K562 (cell line): Measurements from ENCODE around the gene B4GALNT3. TPM values are rescaled to one million over a fixed set of nuclear protein-coding genes. Genes with fewer than 3 reads are reported as not detected.

Source experiments
- ATAC-seq: fragments of 200-7000 bp; cut with Tn5 transposase; 3 replicates; pipeline ENCODE4 v1.9.1; 2020; ENCODE audit warnings: moderate library complexity
- BruUV-seq: library from RNA; stranded (reverse); fragments of 400-500 nt; replicated peaks from 2 replicates; lab custom pipeline; 2021; lab: Mats Ljungman, UMichigan
- CTCF ChIA-PET: fragments of 300-600 bp; formaldehyde crosslinking; extraction: SDS; loops from one replicate; lab custom pipeline; 2021; ENCODE audit warnings: low intra/inter-chr PET ratio; lab: Yijun Ruan, JAX
- POLR2A ChIA-PET: fragments of 300-600, 350-650 bp; sonication (Branson Sonifier 250); formaldehyde crosslinking; extraction: SDS; loops from one replicate; lab custom pipeline; 2021; ENCODE audit warnings: antibody characterized with exemption, inconsistent platforms; lab: Yijun Ruan, JAX
- DNase-seq, 4 experiments: peaks; one replicate each; pipeline versions ENCODE4 v3.0.0 to v3.0.0-alpha.2; 2011 to 2018; ENCODE audit warnings: low spot score in 3 of 4, mixed read lengths in 3 of 4; ENCODE audit errors: extremely low read depth in 1 of 4
- FAIRE-seq: peaks from 2 replicates; lab custom pipeline; 2011; peaks lifted over from hg19 to GRCh38; lab: Jason Lieb, UNC
- H2AFZ ChIP-seq: 2 replicates; pipeline ENCODE4 v1.6.0; 2011; ENCODE audit warnings: low read depth, low read length, control low read depth, inconsistent platforms
- H3K27ac ChIP-seq: fragments of 200-600 bp; 3 replicates; pipeline ENCODE4 v1.8.0; 2011; ENCODE audit warnings: low read depth, mild to moderate bottlenecking, control low read depth, inconsistent platforms, low read length, moderate library complexity, mixed read lengths; ENCODE audit errors: extremely low read depth
- H3K27me3 ChIP-seq, 2 experiments: fragments of 300-600 bp in 1 of 2; 2 replicates in 1 of 2; 3 replicates in 1 of 2; pipeline versions ENCODE4 v1.6.0 to v1.8.0; 2011; ENCODE audit warnings: inconsistent platforms in 2 of 2, low read length in 2 of 2, mild to moderate bottlenecking in 1 of 2, mixed read lengths in 1 of 2, moderate library complexity in 1 of 2; ENCODE audit not compliant: control insufficient read depth in 2 of 2, insufficient read depth in 2 of 2
- H3K36me3 ChIP-seq: fragments of 300-600 bp; 3 replicates; pipeline ENCODE4 v1.8.0; 2011; ENCODE audit warnings: mild to moderate bottlenecking, low read length, inconsistent platforms; ENCODE audit not compliant: control insufficient read depth, insufficient read depth
- H3K4me1 ChIP-seq, 2 experiments: fragments of 200-600 bp in 1 of 2; replicated peaks in 1 of 2; 2 replicates in 1 of 2; 3 replicates in 1 of 2; pipeline versions ENCODE4 v1.5.1 to v1.8.0; 2011; ENCODE audit warnings: inconsistent platforms in 2 of 2, low read length in 2 of 2, mild to moderate bottlenecking in 1 of 2, mixed read lengths in 1 of 2, moderate library complexity in 1 of 2; ENCODE audit not compliant: control insufficient read depth in 2 of 2, insufficient read depth in 2 of 2
- H3K4me2 ChIP-seq: 2 replicates; pipeline ENCODE4 v1.6.1; 2011; ENCODE audit warnings: low read length, control low read depth, inconsistent platforms, mixed read lengths; ENCODE audit not compliant: insufficient read depth
- H3K4me3 ChIP-seq: fragments of 200-600 bp; sonication (generic), shearing (Covaris generic); 2 replicates; pipeline ENCODE4 v1.5.1; 2016; ENCODE audit warnings: control low read depth, inconsistent platforms
- H3K79me2 ChIP-seq: fragments of 200-600 bp; 3 replicates; pipeline ENCODE4 v1.8.0; 2011; ENCODE audit warnings: low read length, inconsistent platforms; ENCODE audit not compliant: control insufficient read depth, insufficient read depth
- H3K9ac ChIP-seq, 2 experiments: 2 replicates each; pipeline versions ENCODE4 v1.6.0 to v1.6.1; 2011; ENCODE audit warnings: low read depth in 2 of 2, low read length in 2 of 2, control low read depth in 1 of 2, inconsistent platforms in 1 of 2, mild to moderate bottlenecking in 1 of 2, mixed read lengths in 1 of 2; ENCODE audit not compliant: insufficient read depth in 1 of 2
- H3K9me1 ChIP-seq: one replicate; pipeline ENCODE4 v1.6.0; 2011; ENCODE audit warnings: inconsistent platforms, mild to moderate bottlenecking, low read length, moderate library complexity; ENCODE audit not compliant: control insufficient read depth, insufficient read depth
- H3K9me3 ChIP-seq: replicated peaks from 2 replicates; pipeline ENCODE4 v1.5.1; 2011; ENCODE audit warnings: low read depth, low read length, inconsistent platforms; ENCODE audit not compliant: control insufficient read depth, insufficient read depth
- H4K20me1 ChIP-seq: replicated peaks from 2 replicates; pipeline ENCODE4 v1.6.1; 2011; ENCODE audit warnings: low read length, inconsistent platforms, mixed read lengths; ENCODE audit not compliant: control insufficient read depth, insufficient read depth
- HCFC1 ChIP-seq: IDR thresholded peaks from 2 replicates; pipeline ENCODE4 v1.6.1; 2012; ENCODE audit warnings: low read depth, low read length, improper control_type of control experiment
- PYGO2 ChIP-seq: fragments of 450-650 bp; IDR thresholded peaks from 2 replicates; pipeline ENCODE4 v1.6.1; 2016; ENCODE audit warnings: mild to moderate bottlenecking, missing genetic modification characterization, moderate library complexity, missing compliant biosample characterization
- WGBS: fragments of 100-300 bp; shearing (Covaris generic); methylation state at CpG from one replicate; pipeline ENCODE4 v1.1.6; 2016; ENCODE audit warnings: low coverage, mixed read lengths; ENCODE audit not compliant: insufficient coverage; ENCODE audit errors: missing lambda C conversion rate; 5-methylcytosine and 5-hydroxymethylcytosine counted together
- in situ Hi-C: fragments of 300-500 bp; cut with MboI; formaldehyde crosslinking; loops from 4 replicates; pipeline ENCODE4 v1.15.0; 2018; ENCODE audit warnings: inconsistent platforms, mixed read lengths
- intact Hi-C: fragments of 100-400 bp; cut with micrococcal nuclease; formaldehyde crosslinking; loops from 2 replicates; pipeline ENCODE4 v1.14.2; 2022
- polyA plus RNA-seq, 8 experiments: library from polyadenylated mRNA; depleted of rRNA in 4 of 8; stranded (reverse) in 5 of 8; unstranded in 3 of 8; fragments of >200 nt; fragmentation: Nextera tagmentation in 2 of 8; fragmentation: Illumina TruSeq in 1 of 8; extraction: Ambion mirVana in 2 of 8; extraction: Trizol in 1 of 8; gene quantifications; 2 replicates each; pipeline versions ENCODE4 v1.2.1 to v1.2.3, GENCODE V29; 2011 to 2014; ENCODE audit warnings: inconsistent platforms in 1 of 8, missing spikeins in 1 of 8
- total RNA-seq, 7 experiments: library from RNA; depleted of rRNA in 6 of 7; stranded (reverse); fragments of >200 nt in 6 of 7; fragmentation: Illumina TruSeq in 2 of 7; extraction: Trizol in 2 of 7; gene quantifications; 2 replicates each; pipeline versions ENCODE4 v1.2.1 to v1.2.3, GENCODE V29; 2011 to 2021; ENCODE audit warnings: low replicate concordance in 1 of 7
- TF ChIP-seq, protein P1 (sequence below): sonication (generic); formaldehyde crosslinking; IDR thresholded peaks from 2 replicates; pipeline ENCODE4 v1.8.0; 2022; ENCODE audit warnings: mild to moderate bottlenecking, missing genetic modification reagents
- TF ChIP-seq, protein P2 (sequence below): fragments of 450-650 bp; IDR thresholded peaks from 2 replicates; pipeline ENCODE4 v1.6.1; 2018; ENCODE audit warnings: mild to moderate bottlenecking, low read depth; ENCODE audit not compliant: partially characterized antibody
- TF ChIP-seq, protein P3 (sequence below): fragments of 450-650 bp; formaldehyde crosslinking; IDR thresholded peaks from 2 replicates; pipeline ENCODE4 v1.4.0; 2022; ENCODE audit warnings: mild to moderate bottlenecking, moderate library complexity

B4GALNT3 gene
- total and polyA plus RNA-seq, 9 of the 15 experiments (the other 6 are each of a cell fraction or from before 2014, with no cell fraction given): 0.04 to 0.36 (median 0.10) TPM; not detected in 6

DNA sequence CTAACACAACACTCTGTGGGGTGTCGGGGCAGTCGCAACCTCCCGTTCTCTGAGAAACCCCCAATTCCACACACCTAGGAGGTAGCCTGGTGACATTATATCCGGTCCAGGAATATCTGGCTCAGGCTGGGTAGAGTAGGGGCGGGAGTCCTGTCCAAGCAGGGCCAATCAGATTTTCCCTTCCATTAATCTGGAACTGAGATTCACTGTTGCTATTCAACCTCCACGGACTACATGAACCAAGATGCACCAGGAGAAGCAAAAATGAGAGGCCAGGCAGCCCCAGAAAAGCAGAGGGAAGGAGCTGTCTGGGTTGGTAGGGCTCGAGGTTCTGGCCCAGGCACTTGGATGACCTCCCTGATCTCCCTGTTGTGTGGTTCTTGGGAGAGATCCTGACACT is 152.6 kb downstream of the B4GALNT3 start:
- H4K20me1 ChIP-seq: no peaks in the 10 kb centered on the region
- FAIRE-seq: no peak
- no peak overlapping the region for H3K27ac ChIP-seq
- 41% methylated on average over 3 of the region's 7 CpGs for WGBS
- peaks cover 5 to 8% of the 10 kb centered on the region in 2 experiments; a peak in 4 of 5 replicates for H3K4me1 ChIP-seq
- no peak for DNase-seq
- no peak overlapping the region for H3K4me3 ChIP-seq
- H3K36me3 ChIP-seq: no peaks in the 10 kb centered on the region
- no peaks in the 10 kb centered on the region for H3K9me3 ChIP-seq
- ATAC-seq: no peak
- H3K9ac ChIP-seq: no peak overlapping the region
- 0 out of 2 replicates have a peak, but pooled peaks have one; percentile 27 for TF ChIP-seq HCFC1
- TF ChIP-seq, protein P1, sequence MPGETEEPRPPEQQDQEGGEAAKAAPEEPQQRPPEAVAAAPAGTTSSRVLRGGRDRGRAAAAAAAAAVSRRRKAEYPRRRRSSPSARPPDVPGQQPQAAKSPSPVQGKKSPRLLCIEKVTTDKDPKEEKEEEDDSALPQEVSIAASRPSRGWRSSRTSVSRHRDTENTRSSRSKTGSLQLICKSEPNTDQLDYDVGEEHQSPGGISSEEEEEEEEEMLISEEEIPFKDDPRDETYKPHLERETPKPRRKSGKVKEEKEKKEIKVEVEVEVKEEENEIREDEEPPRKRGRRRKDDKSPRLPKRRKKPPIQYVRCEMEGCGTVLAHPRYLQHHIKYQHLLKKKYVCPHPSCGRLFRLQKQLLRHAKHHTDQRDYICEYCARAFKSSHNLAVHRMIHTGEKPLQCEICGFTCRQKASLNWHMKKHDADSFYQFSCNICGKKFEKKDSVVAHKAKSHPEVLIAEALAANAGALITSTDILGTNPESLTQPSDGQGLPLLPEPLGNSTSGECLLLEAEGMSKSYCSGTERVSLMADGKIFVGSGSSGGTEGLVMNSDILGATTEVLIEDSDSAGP (CRISPR knock-in tag): no peak
- TF ChIP-seq PYGO2 (tag): no peak
- in situ Hi-C loops: no loop called here
- no peak overlapping the region for H2AFZ ChIP-seq
- ChIA-PET POLR2A (interaction anchor here (1.0 kb wide), 1 partner anchor 14 kb away, joined by 3 read pairs; no protein-coding TSS in a partner anchor), CTCF (no interaction called here)
- H3K9me1 ChIP-seq: no peaks in the 10 kb centered on the region
- BruUV-seq: no TSS peak
- no peaks in the 10 kb centered on the region for H3K27me3 ChIP-seq
- H3K4me2 ChIP-seq: no peak overlapping the region
- no peaks in the 10 kb centered on the region for H3K79me2 ChIP-seq
- intact Hi-C loops: loop anchor here (5.0 kb wide), 1 partner anchor 35 kb away; no protein-coding TSS in a partner anchor

DNA sequence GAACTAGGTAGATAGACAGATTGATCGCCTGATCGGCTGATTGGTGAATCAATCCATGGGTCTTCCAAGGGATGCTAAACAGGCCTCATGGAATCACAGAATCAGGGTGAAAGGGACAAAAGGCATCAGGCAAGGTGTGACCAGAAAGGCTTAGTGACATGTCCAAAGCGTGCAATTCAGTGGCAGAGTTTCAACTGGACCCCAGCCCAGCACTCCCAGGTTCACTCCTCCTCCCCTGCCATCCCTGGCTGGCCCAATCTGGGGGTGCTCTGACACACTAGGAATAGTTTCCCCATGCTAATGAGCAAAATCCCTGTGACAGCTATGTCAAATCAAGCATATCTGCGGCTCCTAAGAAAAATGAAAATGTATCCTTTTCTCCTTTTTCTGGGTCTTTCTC is 153.1 kb downstream of the B4GALNT3 start:
- Histone ChIP-seq H3K9ac (no peak overlapping the region), H3K4me1 (peaks cover 5 to 8% of the 10 kb centered on the region in 2 experiments; a peak in 4 of 5 replicates), H4K20me1 (no peaks in the 10 kb centered on the region), H2AFZ (no peak overlapping the region), H3K27ac (no peak overlapping the region), H3K9me1 (no peaks in the 10 kb centered on the region), H3K36me3 (no peaks in the 10 kb centered on the region), H3K9me3 (no peaks in the 10 kb centered on the region), H3K27me3 (no peaks in the 10 kb centered on the region), H3K4me2 (no peak overlapping the region), H3K79me2 (no peaks in the 10 kb centered on the region)
- POLR2A ChIA-PET: no interaction called here
- DNase-seq (no peak), ATAC-seq (no peak)
- intact Hi-C loops: loop anchor here (5.0 kb wide), 1 partner anchor 36 kb away; no protein-coding TSS in a partner anchor
- in situ Hi-C loops: no loop called here
- WGBS: 82% methylated on average over 4 of the region's 4 CpGs
- no TSS peak for BruUV-seq
- TF ChIP-seq, protein P2, sequence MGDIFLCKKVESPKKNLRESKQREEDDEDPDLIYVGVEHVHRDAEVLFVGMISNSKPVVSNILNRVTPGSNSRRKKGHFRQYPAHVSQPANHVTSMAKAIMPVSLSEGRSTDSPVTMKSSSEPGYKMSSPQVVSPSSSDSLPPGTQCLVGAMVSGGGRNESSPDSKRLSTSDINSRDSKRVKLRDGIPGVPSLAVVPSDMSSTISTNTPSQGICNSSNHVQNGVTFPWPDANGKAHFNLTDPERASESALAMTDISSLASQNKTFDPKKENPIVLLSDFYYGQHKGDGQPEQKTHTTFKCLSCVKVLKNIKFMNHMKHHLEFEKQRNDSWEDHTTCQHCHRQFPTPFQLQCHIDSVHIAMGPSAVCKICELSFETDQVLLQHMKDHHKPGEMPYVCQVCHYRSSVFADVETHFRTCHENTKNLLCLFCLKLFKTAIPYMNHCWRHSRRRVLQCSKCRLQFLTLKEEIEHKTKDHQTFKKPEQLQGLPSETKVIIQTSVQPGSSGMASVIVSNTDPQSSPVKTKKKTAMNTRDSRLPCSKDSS: no peak
- TF ChIP-seq, protein P3, sequence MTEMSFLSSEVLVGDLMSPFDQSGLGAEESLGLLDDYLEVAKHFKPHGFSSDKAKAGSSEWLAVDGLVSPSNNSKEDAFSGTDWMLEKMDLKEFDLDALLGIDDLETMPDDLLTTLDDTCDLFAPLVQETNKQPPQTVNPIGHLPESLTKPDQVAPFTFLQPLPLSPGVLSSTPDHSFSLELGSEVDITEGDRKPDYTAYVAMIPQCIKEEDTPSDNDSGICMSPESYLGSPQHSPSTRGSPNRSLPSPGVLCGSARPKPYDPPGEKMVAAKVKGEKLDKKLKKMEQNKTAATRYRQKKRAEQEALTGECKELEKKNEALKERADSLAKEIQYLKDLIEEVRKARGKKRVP: no peak
- TF ChIP-seq, all 486 proteins: peak for 0
- CTCF ChIA-PET: no interaction called here
- no peak overlapping the region for H3K4me3 ChIP-seq
- no peak for FAIRE-seq
